GM18511 (cell line): ENCODE data around the gene PIK3C3.
"Not testable (repeated sequence)": the region's sequence is repeated elsewhere in the genome, so short reads cannot be mapped to it uniquely, and the experiment has no call there.

ENCODE experiments used
- ATAC-seq: cut with Tn5 transposase; IDR thresholded peaks from one replicate; pipeline ENCODE4 v1.9.1; 2021; ENCODE audit warnings: mild to moderate bottlenecking, moderate library complexity; ENCODE audit not compliant: unreplicated experiment

PIK3C3 gene

DNA sequence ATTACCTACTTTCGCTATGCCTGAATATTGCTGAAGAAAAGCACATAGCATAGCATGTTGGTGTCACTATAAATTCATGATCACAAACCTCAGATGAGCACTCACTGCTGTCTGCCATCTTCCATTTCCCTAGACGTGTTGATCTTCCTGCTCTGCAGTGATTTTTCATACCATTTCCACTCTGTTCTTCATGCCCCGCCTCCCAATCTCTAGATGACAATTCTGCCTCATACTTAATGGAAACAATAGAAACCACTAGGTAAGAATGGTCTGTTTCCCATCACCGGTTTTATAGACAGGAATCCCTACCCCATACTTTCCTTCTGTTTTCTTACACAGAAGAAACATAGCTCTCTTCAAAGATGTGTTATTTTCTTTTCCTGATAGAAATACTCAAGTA, 63.8 kb downstream of the PIK3C3 start:
- no peak for ATAC-seq

DNA sequence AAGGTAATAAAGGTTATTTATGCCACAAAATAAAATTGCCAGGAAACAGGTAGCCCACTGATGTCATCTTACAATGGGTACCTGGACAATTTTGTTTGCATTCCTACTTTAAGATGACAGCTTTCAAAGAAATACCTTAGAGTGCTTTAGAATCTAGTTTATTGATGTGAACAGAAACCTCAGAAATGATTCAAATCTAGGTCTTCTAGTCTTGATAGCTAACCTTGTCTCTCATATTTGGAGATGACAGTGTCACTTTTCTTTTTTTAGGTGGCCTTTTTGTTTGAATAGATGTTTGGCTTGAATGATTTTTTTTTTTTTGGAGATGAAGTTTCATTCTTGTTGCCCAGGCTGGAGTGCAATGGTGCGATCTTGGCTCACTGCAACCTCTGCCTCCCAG, 69.1 kb downstream of the PIK3C3 start:
- ATAC-seq, result peak; percentile 36

DNA sequence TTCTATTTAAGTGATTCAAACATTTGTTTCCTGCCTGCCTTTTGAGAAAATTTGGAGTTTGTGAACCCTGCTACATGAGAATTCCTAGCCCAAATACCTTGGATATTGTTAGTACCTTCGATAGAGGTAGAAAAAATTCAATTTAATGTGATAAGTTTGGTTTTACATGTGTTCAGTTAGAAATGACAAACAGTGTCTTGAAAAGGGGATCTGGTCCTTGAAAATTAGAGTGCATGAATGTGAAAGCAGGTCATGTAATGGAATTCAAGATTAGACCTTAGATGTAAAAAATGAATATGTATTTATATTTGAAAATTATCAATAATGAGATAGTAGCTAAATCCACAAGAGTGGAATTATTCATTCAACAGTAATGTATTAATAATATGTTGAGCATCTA, 70.5 kb downstream of the PIK3C3 start:
- peak; percentile 32 for ATAC-seq

- ATAC-seq, result peak; percentile 92
Observed at GRCh38 chr18:42025974-42026625, 71.1 kb downstream of the PIK3C3 start.

GRCh38 chr18:42028247-42028832, 73.3 kb downstream of the PIK3C3 start:
- no peak for ATAC-seq

GRCh38 chr18:42029092-42029491, 74.1 kb downstream of the PIK3C3 start:
- no peak for ATAC-seq

- ATAC-seq, result no peak
Observed at GRCh38 chr18:42030586-42031182, 75.7 kb downstream of the PIK3C3 start.

DNA sequence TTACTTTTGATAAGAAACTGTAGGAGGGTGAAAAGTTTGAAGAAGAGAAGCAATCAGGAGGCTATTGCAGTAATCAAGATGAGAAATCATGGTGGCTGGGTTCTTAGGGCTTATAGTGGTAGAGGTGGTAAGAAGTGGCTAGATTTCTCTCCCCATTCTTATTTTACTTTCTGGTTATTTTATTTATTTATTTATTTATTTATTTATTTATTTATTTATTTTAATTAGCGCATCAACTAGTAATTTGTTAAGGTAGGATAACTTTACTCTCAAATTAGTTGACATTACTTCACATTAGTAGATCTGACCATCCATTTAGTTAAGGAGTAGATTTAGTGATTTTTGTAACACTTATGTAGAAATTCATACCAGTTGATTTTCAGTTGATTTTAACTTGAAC, 77.4 kb downstream of the PIK3C3 start:
- ATAC-seq, result no peak

- no peak for ATAC-seq
Observed at GRCh38 chr18:42033137-42033810, 78.2 kb downstream of the PIK3C3 start.

GRCh38 chr18:42038936-42039335, 83.9 kb downstream of the PIK3C3 start:
- ATAC-seq, result no peak

DNA sequence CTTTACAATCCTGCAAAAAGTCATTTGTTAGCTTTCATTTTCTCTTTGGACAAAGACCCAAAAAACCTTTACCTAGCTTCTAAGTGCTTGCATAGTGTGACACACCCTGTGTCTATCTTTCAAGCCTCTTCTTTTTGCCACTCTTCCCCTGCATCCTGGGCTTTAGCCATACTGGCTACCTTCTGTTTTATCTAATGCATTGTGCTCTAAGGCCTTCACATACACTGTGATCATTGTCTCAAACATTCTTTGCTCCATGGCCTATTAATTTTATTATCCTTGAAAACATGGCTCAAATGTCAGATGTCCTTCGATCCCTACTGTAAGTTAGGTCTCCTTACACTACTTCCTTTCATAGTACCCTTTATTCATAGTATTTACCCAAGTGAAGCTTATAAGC, 84.4 kb downstream of the PIK3C3 start:
- ATAC-seq, result no peak

- no peak for ATAC-seq
Observed at GRCh38 chr18:42041793-42042192, 86.8 kb downstream of the PIK3C3 start.

DNA sequence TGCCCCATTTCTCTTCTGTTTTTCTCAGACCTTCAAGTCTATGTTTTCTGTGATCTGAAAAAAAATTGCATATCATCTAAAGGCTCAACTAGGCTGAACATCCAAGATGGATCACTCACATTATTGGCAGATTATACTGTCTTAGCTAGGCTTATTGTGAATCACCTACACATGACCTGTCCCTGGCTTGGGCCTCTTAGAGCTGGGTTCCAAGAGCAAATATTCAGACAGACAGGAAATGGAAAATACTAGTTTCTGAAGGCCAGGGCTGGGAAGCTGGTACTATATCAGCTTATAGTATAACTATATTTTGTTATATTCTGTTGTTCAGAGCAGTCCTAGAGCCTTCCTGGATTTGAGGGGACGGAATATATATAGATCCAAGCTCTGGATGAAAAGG, 90.3 kb downstream of the PIK3C3 start:
- ATAC-seq, result no peak

DNA sequence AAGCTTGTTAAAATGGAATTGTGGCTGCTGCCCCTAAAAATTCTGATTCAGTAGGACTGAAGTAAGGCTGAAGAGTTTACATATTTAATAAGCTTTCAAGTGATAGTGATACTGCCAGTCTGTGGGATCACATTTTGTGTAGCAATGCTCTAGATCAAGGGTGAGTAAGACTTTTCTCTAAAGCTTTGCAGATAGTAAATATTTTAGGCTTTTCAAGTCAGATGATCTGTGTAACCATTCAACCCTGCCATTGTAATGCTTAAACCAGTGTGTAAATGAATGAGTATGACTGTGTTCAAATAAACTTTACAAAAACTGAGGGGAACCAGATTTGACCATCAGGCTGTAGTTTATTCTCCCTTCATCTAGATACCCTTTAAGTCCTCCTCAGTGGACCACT, 92.7 kb downstream of the PIK3C3 start:
- no peak for ATAC-seq

GRCh38 chr18:42048158-42048557, 93.1 kb downstream of the PIK3C3 start:
- no peak for ATAC-seq

DNA sequence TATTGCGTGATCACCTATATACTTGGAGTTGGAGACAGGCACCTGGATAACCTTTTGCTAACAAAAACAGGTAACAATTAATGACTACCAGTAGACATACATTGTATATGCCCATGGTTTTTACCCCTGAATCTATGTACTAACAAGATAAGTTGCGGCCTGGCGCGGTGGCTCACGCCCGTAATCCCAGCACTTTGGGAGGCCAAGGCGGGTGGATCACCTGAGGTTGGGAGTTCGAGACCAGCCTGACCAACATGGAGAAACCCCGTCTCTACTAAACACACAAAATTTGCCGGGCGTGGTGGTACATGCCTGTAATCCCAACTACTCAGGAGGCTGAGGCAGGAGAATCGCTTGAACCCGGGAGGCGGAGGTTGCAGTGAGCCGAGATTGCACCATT, 94.5 kb downstream of the PIK3C3 start:
- ATAC-seq, result not testable (repeated sequence)

DNA sequence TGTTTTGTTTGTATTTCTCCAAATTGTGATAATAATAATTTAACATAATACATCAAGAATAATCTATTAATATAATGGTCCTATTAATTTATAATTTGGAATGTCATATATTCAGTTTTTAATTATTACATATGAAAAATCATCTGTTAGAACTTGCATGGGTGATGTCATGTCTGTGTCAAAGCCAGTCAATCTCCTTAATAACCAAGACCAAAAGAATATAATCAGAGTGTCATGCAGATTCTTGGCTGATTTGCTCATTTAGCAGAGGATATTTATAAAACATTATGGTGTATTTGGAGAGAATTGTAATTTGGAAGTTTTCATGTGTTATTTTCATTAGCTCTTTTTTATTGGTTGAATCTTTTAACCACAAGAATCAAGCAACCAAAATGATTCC, 96.4 kb downstream of the PIK3C3 start:
- ATAC-seq, result no peak

DNA sequence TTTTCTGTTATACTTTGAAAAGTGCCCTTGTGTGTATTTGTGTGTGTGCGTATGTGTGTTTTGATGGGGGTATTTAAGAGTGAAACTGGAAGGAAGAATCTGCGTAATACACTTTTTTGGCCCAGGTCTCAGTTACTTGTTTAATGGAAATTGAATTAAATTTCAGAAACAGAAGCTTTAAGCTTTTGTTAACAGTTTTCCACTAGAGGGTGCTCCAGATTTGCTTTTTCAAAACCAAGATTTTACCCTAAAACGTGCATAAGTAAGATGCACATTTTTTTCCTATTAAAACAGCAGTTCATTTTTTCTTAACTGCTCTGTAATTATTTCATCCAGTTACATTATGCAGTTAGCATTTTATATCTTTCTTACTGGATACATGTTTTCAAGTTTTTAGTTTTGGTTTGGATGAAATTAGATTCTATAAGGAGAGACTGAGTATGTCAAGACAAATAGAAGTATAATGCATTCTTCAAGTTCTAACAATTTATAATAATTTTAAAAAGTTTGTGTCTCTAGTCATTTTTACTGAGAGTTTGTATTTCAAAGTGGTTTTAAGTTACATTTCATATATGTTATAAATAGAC, 97.2 kb downstream of the PIK3C3 start:
- ATAC-seq, result no peak

DNA sequence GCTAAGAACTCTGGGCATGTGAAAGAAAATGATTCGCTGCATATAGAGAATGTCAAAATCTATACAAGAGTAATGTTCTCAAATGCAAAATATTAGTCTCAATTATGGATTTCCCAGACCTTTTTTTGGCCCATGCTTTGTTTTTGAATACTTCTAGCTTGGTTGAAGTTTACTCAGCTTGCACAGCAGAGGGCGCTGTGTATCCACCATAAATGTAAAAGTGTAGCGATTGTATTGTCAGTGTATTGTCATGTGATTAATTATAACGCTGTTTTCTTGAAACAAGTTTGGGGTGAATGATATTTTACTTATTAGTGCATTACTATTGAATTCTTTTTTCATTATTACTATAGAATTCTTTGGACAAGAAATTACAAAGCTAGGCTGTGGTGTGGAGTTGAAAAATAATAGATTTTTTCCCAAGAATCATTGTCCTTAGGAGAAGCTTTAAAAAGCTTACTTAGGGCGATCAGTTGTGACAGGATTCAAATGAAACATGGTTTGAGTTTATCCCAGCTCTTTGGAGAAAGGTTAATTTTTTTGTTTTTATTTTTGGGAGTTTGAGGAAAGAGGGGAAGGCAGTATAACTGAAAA, 98.3 kb downstream of the PIK3C3 start:
- peak; percentile 89 for ATAC-seq

DNA sequence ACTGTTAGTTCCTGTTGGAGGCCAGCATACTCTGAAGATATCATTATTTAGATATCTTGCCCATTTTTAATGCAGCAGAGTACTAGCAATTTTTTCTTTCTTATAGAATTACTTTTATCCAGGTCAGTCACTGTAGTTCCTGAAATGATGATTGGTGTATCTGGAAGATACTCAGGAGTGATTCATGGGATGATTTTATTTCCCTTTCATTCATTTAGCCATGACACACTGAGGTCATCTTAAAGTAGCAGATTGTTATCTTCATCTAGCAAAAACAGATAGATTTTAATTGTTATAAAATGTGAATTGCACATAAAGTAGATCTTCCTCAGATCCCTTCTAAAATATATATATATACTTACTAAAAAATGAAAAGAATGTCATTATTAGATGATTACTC, 109.1 kb downstream of the PIK3C3 start:
- no peak for ATAC-seq

DNA sequence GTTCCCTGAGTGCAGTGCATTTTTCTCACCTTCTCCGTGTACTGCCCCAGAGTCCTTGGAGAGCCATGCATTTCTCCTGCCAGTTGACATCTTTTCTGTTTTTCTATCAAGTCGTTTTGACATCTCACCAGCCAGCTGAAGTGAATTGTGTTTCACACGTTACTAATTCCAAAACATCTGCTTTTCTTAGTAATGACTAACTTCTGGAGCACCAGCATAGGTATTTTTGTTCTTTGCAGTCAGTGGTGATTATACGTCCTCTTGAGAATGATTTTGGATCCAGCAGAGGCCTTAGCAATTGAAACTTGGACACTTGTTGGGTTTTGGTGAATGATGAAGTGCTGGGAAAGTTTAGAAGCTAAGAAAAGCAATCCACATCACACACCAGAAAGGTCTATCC, 112.5 kb downstream of the PIK3C3 start:
- ATAC-seq, result no peak
